ENCODE measurements around the gene S100A5. TPM values are rescaled to one million over a fixed set of nuclear protein-coding genes. Genes with fewer than 3 reads are reported as not detected.

Gene S100A5
- total and polyA plus RNA-seq, 9 of the 15 experiments (the other 6 are each of a cell fraction or from before 2014, with no cell fraction given) = 0.56 to 1.4 (median 0.64) TPM; not detected in 5

DNA sequence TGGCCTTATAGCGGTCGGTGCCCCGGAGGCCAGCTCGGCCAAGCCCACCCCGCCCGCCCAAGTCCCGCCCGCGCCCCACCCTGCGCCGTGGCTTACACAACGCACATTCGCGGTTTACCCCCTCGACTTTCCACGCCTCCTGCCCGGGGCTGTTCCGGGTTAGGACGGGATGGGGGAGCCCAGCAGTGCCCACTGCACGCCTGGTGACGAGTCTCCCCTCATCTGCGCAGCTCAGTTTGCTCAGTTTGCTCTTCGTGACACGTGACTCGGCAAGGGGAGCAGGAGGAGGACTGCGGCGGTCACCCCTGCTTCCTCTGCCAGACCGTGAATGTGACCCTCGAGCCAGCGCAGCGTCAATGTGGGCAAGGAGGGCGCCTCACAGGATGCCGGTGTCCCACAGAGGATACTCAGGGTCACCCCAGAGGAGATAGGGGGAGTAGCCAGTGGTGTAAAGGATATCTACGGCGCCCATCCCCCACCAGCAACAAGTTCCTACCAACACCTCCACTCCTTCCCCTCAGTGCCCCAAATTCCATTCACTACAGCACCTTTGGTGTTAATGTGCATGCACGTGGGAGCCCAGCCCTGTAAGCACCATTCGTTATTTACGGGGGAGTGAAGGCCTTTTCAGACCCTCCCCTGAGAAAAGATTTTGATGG, 4.6 kb downstream of the S100A5 start (continued):
- TF ChIP-seq E2F6 (IDR thresholded peaks at IDR 0.05; ENCODE audit: borderline replicate concordance in 1 of 2, extremely low read depth in 1 of 2, insufficient read depth in 1 of 2, insufficient read length in 1 of 2, low read depth in 1 of 2, low read length in 1 of 2, poor library complexity in 1 of 2, severe bottlenecking in 1 of 2) (peak in 1 of 2 experiments; percentile 10), L3MBTL2 (IDR thresholded peaks at IDR 0.05) (0 out of 2 replicates have a peak, but pooled peaks have one; percentile 32), POLR2H (tag; IDR thresholded peaks at IDR 0.05; ENCODE audit: low read depth) (no peak), RBFOX2 (IDR thresholded peaks at IDR 0.05; ENCODE audit: low read depth, low read length) (peak; percentile 49; the same call in 1 of the 2 replicates), ZNF407 (IDR thresholded peaks at IDR 0.05; ENCODE audit: low read depth) (no peak), RBM17 (IDR thresholded peaks at IDR 0.05; ENCODE audit: borderline replicate concordance, low read depth, low read length) (no peak), MAX (CRISPR knock-in tag; IDR thresholded peaks at IDR 0.05) (0 out of 2 replicates have a peak, but pooled peaks have one; percentile 19)
- TF ChIP-seq, protein P1, sequence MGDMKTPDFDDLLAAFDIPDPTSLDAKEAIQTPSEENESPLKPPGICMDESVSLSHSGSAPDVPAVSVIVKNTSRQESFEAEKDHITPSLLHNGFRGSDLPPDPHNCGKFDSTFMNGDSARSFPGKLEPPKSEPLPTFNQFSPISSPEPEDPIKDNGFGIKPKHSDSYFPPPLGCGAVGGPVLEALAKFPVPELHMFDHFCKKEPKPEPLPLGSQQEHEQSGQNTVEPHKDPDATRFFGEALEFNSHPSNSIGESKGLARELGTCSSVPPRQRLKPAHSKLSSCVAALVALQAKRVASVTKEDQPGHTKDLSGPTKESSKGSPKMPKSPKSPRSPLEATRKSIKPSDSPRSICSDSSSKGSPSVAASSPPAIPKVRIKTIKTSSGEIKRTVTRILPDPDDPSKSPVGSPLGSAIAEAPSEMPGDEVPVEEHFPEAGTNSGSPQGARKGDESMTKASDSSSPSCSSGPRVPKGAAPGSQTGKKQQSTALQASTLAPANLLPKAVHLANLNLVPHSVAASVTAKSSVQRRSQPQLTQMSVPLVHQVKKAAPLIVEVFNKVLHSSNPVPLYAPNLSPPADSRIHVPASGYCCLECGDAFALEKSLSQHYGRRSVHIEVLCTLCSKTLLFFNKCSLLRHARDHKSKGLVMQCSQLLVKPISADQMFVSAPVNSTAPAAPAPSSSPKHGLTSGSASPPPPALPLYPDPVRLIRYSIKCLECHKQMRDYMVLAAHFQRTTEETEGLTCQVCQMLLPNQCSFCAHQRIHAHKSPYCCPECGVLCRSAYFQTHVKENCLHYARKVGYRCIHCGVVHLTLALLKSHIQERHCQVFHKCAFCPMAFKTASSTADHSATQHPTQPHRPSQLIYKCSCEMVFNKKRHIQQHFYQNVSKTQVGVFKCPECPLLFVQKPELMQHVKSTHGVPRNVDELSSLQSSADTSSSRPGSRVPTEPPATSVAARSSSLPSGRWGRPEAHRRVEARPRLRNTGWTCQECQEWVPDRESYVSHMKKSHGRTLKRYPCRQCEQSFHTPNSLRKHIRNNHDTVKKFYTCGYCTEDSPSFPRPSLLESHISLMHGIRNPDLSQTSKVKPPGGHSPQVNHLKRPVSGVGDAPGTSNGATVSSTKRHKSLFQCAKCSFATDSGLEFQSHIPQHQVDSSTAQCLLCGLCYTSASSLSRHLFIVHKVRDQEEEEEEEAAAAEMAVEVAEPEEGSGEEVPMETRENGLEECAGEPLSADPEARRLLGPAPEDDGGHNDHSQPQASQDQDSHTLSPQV (IDR thresholded peaks at IDR 0.05) = peak; percentile 62; the same call in 1 of the 2 replicates

All from K562 (cell line).